HepG2 (cell line): Measurements from ENCODE around the gene TMEM176A. TPM values are rescaled to one million over a fixed set of nuclear protein-coding genes. Genes with fewer than 3 reads are reported as not detected.

Experiments used
- ATAC-seq: fragments of 200-7000 bp; cut with Tn5 transposase; 3 replicates; pipeline ENCODE4 v1.9.1; 2020; ENCODE audit warnings: mild to moderate bottlenecking, moderate library complexity
- BruUV-seq: library from RNA; stranded (reverse); fragments of 400-500 nt; replicated peaks from 2 replicates; lab custom pipeline; 2021; lab: Mats Ljungman, UMichigan
- CTCF ChIA-PET: fragments of 300-600 bp; formaldehyde crosslinking; extraction: SDS; loops from one replicate; lab custom pipeline; 2021; ENCODE audit warnings: low total read pairs, inconsistent platforms, low intra/inter-chr PET ratio; lab: Yijun Ruan, JAX
- POLR2A ChIA-PET: fragments of 350-600 bp; sonication (Branson Sonifier 250); formaldehyde crosslinking; loops from one replicate; lab custom pipeline; 2020; ENCODE audit warnings: antibody characterized with exemption, inconsistent platforms; lab: Yijun Ruan, JAX
- DNase-seq: peaks from one replicate; pipeline ENCODE4 v3.0.0-alpha.2; 2015; ENCODE audit warnings: low spot score
- FAIRE-seq: peaks from 3 replicates; lab custom pipeline; 2011; peaks lifted over from hg19 to GRCh38; lab: Jason Lieb, UNC
- H2AFZ ChIP-seq: one replicate; pipeline ENCODE4 v1.6.1; 2011; ENCODE audit warnings: low read length, inconsistent platforms
- H3K27ac ChIP-seq: fragments of 300-600 bp; 3 replicates; pipeline ENCODE4 v1.8.0; 2011; ENCODE audit warnings: mixed run types, mild to moderate bottlenecking, mixed read lengths, low read length, inconsistent platforms; ENCODE audit not compliant: insufficient read depth; ENCODE audit errors: extremely low read length
- H3K27me3 ChIP-seq, 2 experiments: fragments of 200-600 bp in 1 of 2; 2 replicates in 1 of 2; 3 replicates in 1 of 2; pipeline versions ENCODE4 v1.6.0 to v1.8.0; 2011; ENCODE audit warnings: low read length in 2 of 2, mild to moderate bottlenecking in 2 of 2, moderate library complexity in 2 of 2, inconsistent platforms in 1 of 2; ENCODE audit not compliant: insufficient read depth in 2 of 2, control insufficient read depth in 1 of 2
- H3K36me3 ChIP-seq, 2 experiments: fragments of 200-600 bp in 1 of 2; replicated peaks in 1 of 2; 2 replicates in 1 of 2; 3 replicates in 1 of 2; pipeline versions ENCODE4 v1.5.1 to v1.8.0; 2011; ENCODE audit warnings: low read length in 2 of 2, inconsistent platforms in 1 of 2; ENCODE audit not compliant: insufficient read depth in 2 of 2, control insufficient read depth in 1 of 2
- H3K4me1 ChIP-seq: 2 replicates; pipeline ENCODE4 v1.5.1; 2012; ENCODE audit warnings: low read length, inconsistent platforms; ENCODE audit not compliant: insufficient read depth
- H3K4me2 ChIP-seq: 2 replicates; pipeline ENCODE4 v1.6.0; 2011; ENCODE audit warnings: low read depth, low read length, inconsistent platforms
- H3K4me3 ChIP-seq, 3 experiments: fragments of 200-600 bp in 1 of 3; sonication (generic), shearing (Covaris generic) in 1 of 3; replicated peaks in 1 of 3; 2 replicates each; pipeline ENCODE4 v1.5.1; 2011 to 2016; ENCODE audit warnings: low read length in 3 of 3, inconsistent platforms in 2 of 3, low read depth in 2 of 3, mild to moderate bottlenecking in 2 of 3, control low read depth in 1 of 3, mixed read lengths in 1 of 3; ENCODE audit not compliant: insufficient read depth in 1 of 3
- H3K79me2 ChIP-seq: one replicate; pipeline ENCODE4 v1.6.1; 2011; ENCODE audit warnings: low read length, inconsistent platforms; ENCODE audit not compliant: insufficient read depth
- H3K9ac ChIP-seq: 2 replicates; pipeline ENCODE4 v1.6.0; 2011; ENCODE audit warnings: mild to moderate bottlenecking, low read depth, low read length, inconsistent platforms; ENCODE audit not compliant: insufficient read depth
- H3K9me3 ChIP-seq: 2 replicates; pipeline ENCODE4 v1.5.1; 2012; ENCODE audit warnings: mild to moderate bottlenecking, low read length
- H4K20me1 ChIP-seq: 2 replicates; pipeline ENCODE4 v1.6.0; 2011; ENCODE audit warnings: inconsistent platforms, mild to moderate bottlenecking, low read length, moderate library complexity; ENCODE audit not compliant: insufficient read depth
- ARNT2 ChIP-seq: sonication (generic); formaldehyde crosslinking; IDR thresholded peaks from 2 replicates; pipeline ENCODE4 v1.8.0; 2022; ENCODE audit warnings: mild to moderate bottlenecking, low read depth, missing genetic modification reagents, moderate library complexity
- CCDC6 ChIP-seq: sonication (generic); formaldehyde crosslinking; IDR thresholded peaks from 2 replicates; pipeline ENCODE4 v1.8.1; 2022; ENCODE audit warnings: mild to moderate bottlenecking, missing genetic modification reagents, moderate library complexity
- KDM2A ChIP-seq: sonication (generic); formaldehyde crosslinking; IDR thresholded peaks from 2 replicates; pipeline ENCODE4 v1.4.0; 2020; ENCODE audit warnings: low read depth, missing genetic modification reagents, borderline replicate concordance
- MAFK ChIP-seq, 2 experiments: IDR thresholded peaks in 1 of 2; conservative IDR thresholded peaks in 1 of 2; 2 replicates each; pipeline ENCODE4 v1.6.1; 2011; ENCODE audit warnings: improper control_type of control experiment in 2 of 2, low read length in 2 of 2
- MYNN ChIP-seq: sonication (generic); formaldehyde crosslinking; IDR thresholded peaks from 2 replicates; pipeline ENCODE4 v1.4.0; 2020; ENCODE audit warnings: mild to moderate bottlenecking, low read depth, missing genetic modification reagents
- MZF1 ChIP-seq: sonication (generic); formaldehyde crosslinking; IDR thresholded peaks from 2 replicates; pipeline ENCODE4 v1.8.1; 2023; ENCODE audit warnings: mild to moderate bottlenecking, missing genetic modification reagents, borderline replicate concordance
- RFX1 ChIP-seq: fragments of 450-650 bp; IDR thresholded peaks from 2 replicates; pipeline ENCODE4 v1.6.1; 2017
- RFXAP ChIP-seq: sonication (generic); formaldehyde crosslinking; IDR thresholded peaks from 2 replicates; pipeline ENCODE4 v1.4.0; 2020; ENCODE audit warnings: missing genetic modification reagents, borderline replicate concordance
- TBL1XR1 ChIP-seq: fragments of 150-350 bp; IDR thresholded peaks from 2 replicates; pipeline ENCODE4 v1.6.1; 2014; ENCODE audit warnings: borderline replicate concordance, low read length; ENCODE audit not compliant: partially characterized antibody
- TFE3 ChIP-seq: IDR thresholded peaks from 2 replicates; pipeline ENCODE4 v1.6.1; 2016
- ZNF17 ChIP-seq: sonication (generic); formaldehyde crosslinking; IDR thresholded peaks from 2 replicates; pipeline ENCODE4 v1.5.0; 2020; ENCODE audit warnings: mild to moderate bottlenecking, missing genetic modification reagents
- ZNF232 ChIP-seq: sonication (generic); formaldehyde crosslinking; IDR thresholded peaks from 2 replicates; pipeline ENCODE4 v1.4.0; 2020; ENCODE audit warnings: missing genetic modification reagents, borderline replicate concordance
- ZNF276 ChIP-seq: sonication (generic); formaldehyde crosslinking; IDR thresholded peaks from 2 replicates; pipeline ENCODE4 v1.4.0; 2020; ENCODE audit warnings: mild to moderate bottlenecking, low read depth, missing genetic modification reagents
- ZNF646 ChIP-seq: sonication (generic); formaldehyde crosslinking; IDR thresholded peaks from 2 replicates; pipeline ENCODE4 v1.9.0; 2021; ENCODE audit warnings: mild to moderate bottlenecking, missing genetic modification reagents
- ZNF703 ChIP-seq: sonication (generic); formaldehyde crosslinking; IDR thresholded peaks from 2 replicates; pipeline ENCODE4 v1.5.1; 2020; ENCODE audit warnings: missing genetic modification reagents, mild to moderate bottlenecking, moderate library complexity, borderline replicate concordance
- WGBS: methylation state at CpG from one replicate; pipeline ENCODE4 v1.1.6; 2017; ENCODE audit warnings: low lambda C conversion rate; 5-methylcytosine and 5-hydroxymethylcytosine counted together
- in situ Hi-C: cut with HindIII; loops from 2 replicates; pipeline ENCODE4 v1.10.0; 2017; ENCODE audit warnings: low pct_unique_long_range_greater_than_20kb; ENCODE audit not compliant: extremely low pct_ligation_motif_present
- intact Hi-C: fragments of 100-400 bp; cut with micrococcal nuclease; formaldehyde crosslinking; loops from one replicate; pipeline ENCODE4 v1.10.0; 2022; ENCODE audit not compliant: unreplicated experiment
- polyA plus RNA-seq, 8 experiments: library from polyadenylated mRNA; depleted of rRNA in 3 of 8; stranded (reverse) in 7 of 8; unstranded in 1 of 8; fragments of >200 nt; fragmentation: Illumina TruSeq in 4 of 8; extraction: Trizol in 4 of 8; gene quantifications; 2 replicates each; pipeline versions ENCODE4 v1.2.1 to v1.2.3, GENCODE V29; 2011 to 2016; ENCODE audit warnings: low read depth in 4 of 8, missing spikeins in 1 of 8, mixed read lengths in 1 of 8; ENCODE audit not compliant: insufficient read depth in 1 of 8
- total RNA-seq, 5 experiments: library from RNA; depleted of rRNA; stranded (reverse); fragments of >200 nt; fragmentation: Illumina TruSeq; extraction: Trizol; gene quantifications; 2 replicates each; pipeline ENCODE4 v1.2.3, GENCODE V29; 2016; ENCODE audit warnings: low read depth in 1 of 5

The TMEM176A gene
- total and polyA plus RNA-seq, 2 of the 13 experiments (the other 11 are each of a cell fraction or from before 2014, with no cell fraction given): not detected

GRCh38 chr7:150823484-150824126, 23.0 kb downstream of the TMEM176A start:
- CTCF ChIA-PET: no interaction called here
- ATAC-seq: no peak
- TF ChIP-seq TBL1XR1: no peak
- TF ChIP-seq ZNF232: no peak
- no peak for TF ChIP-seq RFX1
- TF ChIP-seq ZNF646 (CRISPR knock-in tag): no peak
- TF ChIP-seq CCDC6 (CRISPR knock-in tag): no peak
- no peak for TF ChIP-seq ARNT2 (CRISPR knock-in tag)
- TF ChIP-seq ZNF703 (CRISPR knock-in tag): no peak
- TF ChIP-seq ZNF276 (CRISPR knock-in tag): no peak
- no peak for TF ChIP-seq MYNN (CRISPR knock-in tag)
- TF ChIP-seq MZF1 (CRISPR knock-in tag): no peak
- no peak for TF ChIP-seq RFXAP (CRISPR knock-in tag)
- TF ChIP-seq MAFK (conservative IDR thresholded peaks at IDR 0.05 in 1 of 2, IDR thresholded peaks at IDR 0.05 in 1 of 2; ENCODE audit: low read length in 2 of 2): no peak
- no peak for TF ChIP-seq KDM2A (CRISPR knock-in tag)
- no peak for TF ChIP-seq TFE3
- no peak for TF ChIP-seq ZNF17

More at GRCh38 chr7:150823484-150824126, 23.0 kb downstream of the TMEM176A start:
- Histone ChIP-seq H4K20me1 (no peaks in the 10 kb centered on the region), H3K27me3 (peaks cover 0 to 12% of the 10 kb centered on the region in 2 experiments; a peak in 1 of 5 replicates), H3K9ac (no peak overlapping the region), H2AFZ (no peak overlapping the region), H3K4me1 (peaks cover 7% of the 10 kb centered on the region; the same call in 1 of the 2 replicates), H3K9me3 (no peaks in the 10 kb centered on the region), H3K4me3 (no peak overlapping the region), H3K36me3 (no peaks in the 10 kb centered on the region), H3K27ac (no peak overlapping the region), H3K79me2 (no peaks in the 10 kb centered on the region), H3K4me2 (no peak overlapping the region)
- POLR2A ChIA-PET: no interaction called here
- no TSS peak for BruUV-seq
- 75% methylated on average over 10 of the region's 10 CpGs for WGBS
- intact Hi-C loops (no loop called here), in situ Hi-C loops (no loop called here)
- DNase-seq (no peak), FAIRE-seq (no peak)
